Measurements from ENCODE around the gene ATP8B1.

The ATP8B1 gene

DNA sequence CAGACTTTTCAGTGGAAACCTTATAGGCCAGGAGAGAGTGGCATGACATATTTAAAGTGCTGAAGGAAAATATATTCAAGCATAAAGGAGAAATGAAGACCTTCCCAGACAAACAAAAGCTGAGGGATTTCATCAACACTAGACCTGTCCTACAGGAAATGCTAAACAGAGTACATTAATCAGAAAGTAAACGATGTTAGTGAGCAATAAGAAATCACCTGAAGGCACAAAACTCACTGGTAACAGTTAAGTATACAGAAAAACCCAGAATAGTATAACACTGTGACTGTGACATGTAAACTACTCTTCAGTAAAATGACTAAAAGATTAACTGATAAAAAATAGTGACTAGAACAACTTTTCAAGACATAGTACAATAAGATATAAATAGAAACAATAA, 87.4 kb downstream of the ATP8B1 start:
- no peak for DNase-seq

DNA sequence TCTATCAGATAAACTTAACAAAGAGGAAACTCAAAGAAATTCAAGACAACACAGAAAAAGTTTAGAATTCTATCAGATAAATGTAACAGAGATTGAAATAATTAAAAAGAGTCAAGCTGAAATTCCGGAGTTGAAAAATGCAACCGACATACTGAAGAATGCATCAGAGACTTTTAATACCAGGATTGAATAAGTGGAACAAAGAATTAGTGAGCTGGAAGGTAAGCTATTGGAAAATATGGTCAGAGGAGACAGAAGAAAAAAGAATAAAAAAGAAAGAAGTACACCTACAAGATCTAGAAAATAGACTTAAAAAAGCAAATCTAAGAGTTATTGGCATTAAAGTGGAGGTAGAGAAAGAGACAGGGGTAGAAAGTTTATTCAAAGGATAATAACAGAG, 88.0 kb downstream of the ATP8B1 start:
- DNase-seq: no peak

DNA sequence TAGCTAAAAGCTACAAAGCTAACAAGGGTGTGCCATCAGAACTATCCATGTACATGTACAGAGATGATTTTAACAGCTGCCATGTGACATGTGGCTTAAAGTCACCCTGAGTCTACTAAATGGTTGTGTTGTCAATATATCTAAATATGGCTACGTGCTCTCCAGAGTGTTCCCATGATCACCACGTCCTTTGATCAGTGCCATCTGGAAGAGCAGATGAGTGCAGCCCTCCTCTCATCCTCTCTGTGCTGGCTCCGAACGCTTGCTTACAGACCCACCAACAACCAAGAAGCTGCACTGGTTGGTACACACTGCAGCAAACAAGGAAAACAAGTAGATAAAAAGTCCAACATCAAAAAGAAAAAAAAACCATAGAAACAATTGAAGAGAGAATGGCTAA, 92.9 kb downstream of the ATP8B1 start:
- DNase-seq: no peak

DNA sequence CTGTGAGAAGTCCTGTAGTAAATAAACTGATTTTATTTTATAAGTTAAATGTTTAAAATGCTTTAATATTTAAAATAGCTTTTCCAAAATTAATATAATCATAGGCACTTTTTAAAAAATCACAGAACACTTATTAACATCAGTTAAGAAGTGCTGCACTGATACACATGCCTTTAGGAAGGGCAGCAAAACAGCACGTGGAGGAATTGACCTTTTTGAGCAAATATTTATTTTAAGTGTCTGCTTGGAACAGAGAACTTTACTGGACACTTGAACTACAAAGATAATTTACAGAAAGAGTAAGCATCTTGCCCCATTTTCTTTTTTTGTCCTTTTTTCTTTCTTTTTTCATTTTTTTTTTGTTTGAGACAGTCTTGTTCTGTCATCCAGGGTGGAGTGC, 93.8 kb downstream of the ATP8B1 start:
- DNase-seq: no peak

DNA sequence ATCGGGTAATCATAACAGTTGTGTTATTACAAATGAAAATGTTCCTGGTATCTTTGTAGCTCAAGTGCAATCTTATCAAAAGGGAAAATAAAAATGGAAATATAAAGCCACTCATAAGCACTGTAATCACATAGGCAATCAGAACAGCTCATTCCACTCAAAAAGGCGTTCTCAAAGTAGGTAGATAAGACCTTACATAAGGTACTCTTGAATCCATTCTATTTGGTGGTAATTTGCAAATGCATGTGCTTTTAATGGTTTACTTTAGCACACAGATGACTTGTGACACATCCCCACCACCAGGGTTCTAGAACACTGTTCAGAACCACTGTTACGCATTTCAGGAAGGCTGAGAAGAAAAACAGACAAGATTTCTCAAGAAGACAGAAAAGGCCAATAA, 94.8 kb downstream of the ATP8B1 start:
- DNase-seq: no peak

DNA sequence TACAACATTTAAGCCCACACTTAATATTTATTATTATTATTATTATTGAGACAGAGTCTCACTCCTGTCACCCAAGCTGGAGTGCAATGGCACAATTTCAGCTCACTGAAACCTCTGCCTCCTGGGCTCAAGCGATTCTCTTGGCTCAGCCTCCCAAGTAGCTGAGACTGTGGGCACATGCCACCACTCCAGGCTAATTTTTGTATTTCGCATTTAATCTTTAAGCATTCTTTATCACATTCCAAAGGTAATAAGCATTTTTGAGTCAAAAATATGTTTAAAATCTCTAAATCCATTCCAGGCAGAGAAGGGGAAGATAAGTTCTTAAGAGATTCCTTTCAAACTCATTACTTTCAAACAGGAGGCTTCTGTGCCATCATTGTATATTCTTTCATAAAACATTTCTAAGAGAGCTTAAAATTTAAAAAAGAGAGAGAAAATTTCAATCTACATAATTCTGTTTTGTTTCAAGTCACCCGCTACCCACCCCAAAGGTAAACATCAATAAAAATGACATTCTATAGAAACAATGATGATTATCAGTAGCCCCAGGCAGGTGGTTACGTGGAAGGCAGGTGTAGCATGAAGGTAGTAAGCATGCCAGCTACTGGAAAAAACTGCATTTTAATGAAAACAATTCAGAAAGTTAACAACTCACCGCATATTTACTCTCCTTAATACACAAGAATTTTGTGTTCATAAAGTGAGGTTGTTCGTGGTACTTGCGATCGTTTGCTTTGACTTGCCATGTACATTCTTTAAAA, 97.1 kb downstream of the ATP8B1 start:
- DNase-seq: peak; percentile 75

DNA sequence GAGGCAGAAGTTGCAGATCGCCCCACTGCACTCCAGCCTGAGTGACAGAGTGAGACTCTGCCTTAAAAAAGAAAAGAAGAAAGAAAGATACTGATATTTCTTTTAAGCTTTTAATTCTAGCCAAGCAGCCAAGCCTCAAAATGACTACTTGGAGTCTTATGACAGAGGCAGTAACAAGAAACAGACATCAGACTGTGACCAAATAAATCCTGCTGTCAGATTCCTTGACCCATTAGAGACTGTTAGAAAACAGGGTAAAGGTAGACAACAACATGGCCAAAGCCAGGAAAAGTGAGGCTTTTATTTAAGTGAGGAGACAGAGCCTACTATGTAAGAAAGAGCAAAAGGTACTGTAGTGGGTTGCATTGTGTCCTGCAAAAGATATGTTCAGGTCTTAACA, 98.1 kb downstream of the ATP8B1 start:
- DNase-seq: no peak

DNA sequence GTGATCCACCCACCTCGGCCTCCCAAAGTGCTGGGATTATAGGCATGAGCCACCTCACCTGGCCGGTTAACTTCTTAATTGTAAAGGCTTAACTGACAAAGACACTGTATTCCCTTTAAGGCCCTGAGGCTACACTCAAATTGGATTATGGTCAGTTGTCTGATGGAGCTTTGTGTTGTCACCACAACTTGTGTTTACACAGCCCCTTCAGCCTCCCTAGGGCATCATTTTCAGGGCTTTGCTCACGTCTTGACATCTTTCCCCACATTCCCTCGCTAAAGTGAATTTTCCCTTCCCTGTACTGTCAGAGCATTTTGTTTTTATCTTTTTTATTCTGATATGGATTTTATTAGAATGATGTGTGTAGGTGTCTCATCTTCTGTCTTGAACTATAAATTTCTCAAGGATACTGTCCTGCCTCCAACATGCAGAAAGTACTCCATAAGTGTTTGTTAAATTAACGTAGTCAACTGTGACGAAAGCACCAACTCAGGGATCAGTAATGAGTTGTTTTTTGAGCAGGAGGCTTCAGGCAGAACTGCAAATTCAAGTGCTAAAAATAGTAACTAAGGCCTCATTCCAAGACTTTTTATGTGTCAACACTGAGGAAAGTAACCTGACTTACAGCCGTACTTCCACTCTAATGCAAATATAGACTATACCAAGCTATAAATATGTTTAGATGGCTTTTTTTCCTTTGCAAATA, 104.4 kb downstream of the ATP8B1 start:
- DNase-seq: no peak

DNA sequence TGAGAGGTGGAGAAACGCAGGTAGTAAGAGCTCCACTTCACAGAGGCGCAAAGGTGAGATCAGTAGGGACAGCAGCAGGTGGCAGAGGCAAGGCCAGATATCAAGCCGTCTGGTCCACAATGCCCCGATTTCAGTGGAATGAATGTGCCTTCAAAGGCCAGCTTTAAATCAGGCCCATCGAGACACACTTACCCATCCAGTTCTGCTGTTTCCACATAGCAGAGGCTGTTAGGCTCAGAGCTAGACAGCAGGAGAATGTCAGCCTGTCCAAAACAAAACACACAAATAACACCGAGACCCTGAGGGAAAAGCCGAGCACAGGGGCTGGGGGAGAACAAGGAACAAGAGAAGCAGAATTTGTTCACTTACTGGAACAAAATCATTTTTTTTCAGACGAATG, 105.7 kb downstream of the ATP8B1 start:
- no peak for DNase-seq

DNA sequence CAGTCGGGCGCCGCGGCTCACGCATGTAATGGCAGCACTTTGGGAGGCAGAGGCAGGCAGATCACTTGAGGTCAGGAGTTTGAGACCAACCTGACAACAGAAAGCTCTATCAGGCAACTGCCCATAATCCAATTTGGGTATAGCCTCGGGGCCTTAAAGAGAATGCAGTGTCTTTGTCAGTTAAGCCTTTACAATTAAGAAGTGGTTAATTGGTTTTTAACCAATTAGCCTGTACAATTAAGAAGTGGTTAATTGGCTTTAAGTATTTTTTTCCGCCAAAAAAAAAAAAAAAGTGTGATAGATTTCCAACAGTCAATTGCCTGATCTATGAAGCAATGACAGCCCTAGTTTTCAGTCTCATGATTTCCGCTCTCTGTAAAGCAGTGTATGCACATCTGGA, 106.8 kb downstream of the ATP8B1 start:
- peak; percentile 35 for DNase-seq

DNA sequence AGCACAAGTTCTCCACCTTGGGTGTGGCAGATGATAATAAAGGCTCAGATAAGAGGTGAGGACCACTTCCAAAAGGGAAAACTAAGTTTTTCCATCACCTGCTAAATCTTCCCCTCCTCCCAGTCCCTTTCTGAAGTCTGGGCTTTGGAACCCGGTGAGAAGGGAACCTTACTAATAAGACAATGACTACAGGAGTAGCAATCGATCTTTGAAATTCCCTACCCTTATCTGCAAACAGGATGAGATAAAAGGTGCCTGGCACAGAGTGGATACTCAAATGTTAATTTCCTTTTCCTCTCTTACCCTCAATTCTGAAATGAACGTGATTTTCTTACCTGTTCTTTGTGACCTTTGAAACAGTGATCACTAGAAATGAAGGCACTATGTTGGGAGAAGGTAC, 111.8 kb downstream of the ATP8B1 start:
- DNase-seq: no peak

DNA sequence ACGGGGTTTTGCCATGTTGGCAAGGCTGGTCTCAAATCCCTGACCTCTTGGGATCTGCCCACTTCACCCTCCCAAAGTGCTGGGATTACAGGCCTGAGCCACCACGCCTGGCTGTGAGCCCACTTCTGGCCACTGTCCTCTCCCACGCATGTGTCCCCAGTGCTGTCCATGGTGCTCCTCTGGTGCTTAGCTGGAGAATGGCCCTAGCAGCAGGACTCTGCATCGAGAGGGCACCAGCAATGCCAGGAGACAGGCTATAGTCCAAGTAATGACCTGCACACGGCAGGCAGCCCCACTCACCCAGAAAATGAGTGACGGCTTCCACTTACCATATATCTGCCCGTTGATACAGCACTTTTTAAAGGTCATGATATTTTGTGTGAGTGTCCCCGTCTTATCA, 115.1 kb downstream of the ATP8B1 start:
- no peak for DNase-seq

DNA sequence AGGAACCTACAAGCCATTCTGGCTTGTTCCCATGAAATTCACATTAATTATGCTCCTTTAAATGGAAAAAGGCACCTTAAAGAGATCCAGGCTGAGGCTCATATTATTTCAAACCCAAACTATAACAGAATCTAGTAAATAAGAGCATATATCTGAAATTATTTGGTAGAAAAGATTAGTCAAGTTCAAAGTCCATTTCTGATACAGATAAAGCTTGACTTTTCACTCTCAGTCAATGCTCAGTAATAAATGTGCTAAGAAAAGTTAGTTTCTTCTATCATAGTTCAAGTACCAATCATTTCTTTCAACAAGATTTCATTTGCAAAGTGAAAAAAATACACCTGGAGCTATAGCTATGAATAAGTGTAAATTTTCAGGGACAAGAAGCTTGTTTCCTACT, 119.6 kb downstream of the ATP8B1 start:
- no peak for DNase-seq

DNA sequence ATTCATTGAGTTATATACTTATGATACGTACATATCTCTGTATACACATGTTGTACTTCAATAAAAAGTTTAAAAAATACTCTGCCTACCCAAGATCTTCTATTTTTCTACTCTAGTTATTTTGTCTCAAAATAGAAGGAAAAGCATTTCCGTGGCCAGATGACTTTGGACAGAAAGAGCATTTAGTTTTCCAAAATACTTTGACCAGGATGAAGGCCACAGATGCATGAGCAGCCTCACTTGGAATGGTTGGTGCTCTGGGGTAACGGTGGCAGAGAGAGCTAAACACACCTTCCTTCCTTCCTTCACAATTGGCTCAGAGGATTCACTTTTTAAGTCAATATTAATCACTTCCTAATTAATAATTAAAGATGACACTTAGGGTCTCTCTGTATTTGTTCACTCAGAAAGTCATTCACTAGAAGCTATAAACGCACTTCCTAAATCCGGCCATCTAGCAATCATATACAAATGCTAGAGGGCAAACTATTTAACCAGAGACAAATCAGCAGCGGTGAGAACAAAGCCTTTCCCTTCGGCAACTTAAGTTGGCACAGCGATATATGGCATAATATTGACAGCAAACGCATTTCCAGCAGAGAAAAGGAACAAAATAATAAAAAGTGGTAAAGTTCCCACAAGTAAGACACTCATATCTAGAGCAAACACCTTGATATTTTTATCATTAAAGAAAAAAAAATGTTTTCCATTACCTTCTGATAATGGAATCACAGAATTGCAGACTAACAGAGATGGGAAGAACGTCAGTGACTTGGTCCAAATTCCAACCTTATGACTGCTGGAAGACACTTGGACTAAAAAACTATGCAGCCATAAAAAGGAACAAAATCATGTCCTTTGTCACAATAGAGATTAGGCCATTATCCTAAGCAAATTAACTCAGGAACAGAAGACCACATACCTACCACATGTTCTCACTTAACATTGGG, 125.6 kb downstream of the ATP8B1 start:
- no peak for DNase-seq

DNA sequence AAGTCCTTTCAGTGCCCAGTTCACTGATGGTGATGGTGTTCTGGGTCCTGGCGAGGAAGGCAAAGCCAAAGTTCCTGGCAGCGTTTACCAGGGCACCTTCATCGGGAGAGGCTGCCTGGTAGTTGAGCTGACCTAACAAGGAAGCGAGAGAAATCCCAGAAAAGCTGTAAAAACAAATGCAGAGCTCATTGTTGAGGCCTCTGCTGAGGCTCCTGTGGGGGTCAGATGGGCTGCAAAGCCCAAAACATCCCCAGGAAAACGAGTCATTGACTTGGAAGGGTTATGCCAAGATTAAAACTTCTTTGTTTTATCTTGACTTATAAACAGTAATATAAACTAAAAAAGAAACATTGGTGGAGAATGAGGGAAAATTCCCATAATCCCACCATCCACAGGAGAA, 128.2 kb downstream of the ATP8B1 start:
- DNase-seq: no peak

DNA sequence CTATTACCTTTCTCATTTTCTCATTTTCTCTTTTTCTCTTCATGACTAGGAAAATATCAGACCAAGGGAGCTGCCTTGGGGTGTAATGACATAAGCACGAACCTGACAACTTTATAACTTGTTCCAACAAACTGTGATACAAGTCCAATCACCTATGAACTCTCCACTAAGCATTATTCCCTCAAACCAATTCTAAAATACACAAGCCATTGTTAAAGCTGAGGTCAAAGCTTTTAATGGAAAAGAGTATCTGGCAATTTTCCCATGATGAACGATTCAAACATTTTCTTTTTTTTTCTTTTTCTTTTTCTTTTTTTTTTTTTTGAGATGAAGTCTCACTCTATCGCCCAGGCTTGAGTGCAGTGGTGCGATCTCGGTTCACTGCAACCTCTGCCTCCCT, 133.1 kb downstream of the ATP8B1 start:
- DNase-seq: no peak

DNA sequence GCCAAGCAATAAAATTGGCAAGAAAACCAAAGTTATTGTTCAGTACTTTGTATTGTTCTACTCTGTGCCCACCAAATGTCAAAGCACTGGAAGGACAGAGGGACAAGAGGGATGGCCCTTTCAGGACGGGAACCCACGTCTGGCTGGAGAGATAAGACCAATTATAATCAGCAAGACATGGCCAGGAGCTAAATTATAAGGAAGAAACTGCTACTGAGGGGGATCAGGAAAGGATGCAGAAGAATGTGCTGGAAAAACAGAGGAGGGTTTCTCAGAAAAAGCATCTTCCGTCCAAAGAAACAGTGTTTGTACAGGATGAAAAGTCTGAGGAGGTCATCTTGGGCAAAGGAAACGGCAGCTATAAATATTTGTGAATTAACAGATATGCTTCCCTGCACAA, 135.1 kb downstream of the ATP8B1 start:
- no peak for DNase-seq

DNA sequence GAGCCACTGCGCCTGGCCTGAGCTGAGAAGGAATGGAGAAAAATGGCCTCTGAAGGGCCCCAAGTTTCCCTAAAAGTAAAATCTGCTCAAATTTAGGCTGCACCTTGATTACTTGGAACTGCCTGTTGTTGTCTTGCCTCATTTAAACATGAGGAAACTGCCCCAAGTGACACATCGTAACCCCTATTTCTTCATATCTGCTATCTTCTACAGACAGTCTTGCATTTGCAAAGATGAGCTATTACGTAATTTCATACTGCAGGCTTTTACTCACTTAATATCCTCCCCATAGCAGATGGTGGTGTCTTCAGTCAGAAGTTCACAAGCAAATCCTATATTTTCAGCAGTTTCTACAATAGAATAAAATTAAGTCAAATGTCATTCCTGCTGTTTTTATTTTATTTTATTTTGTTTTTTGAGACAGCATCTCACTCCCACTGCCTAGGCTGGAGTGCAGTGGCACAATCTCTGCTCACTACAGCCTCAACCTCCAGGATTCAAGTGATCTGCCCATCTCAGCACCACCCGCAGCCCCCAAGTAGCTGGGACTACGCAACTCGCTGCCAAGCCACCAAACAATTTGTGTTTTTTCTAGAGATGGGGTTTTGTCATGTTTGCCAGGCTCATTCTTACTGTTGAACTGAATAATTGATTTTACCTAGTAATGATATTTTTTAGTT, 136.2 kb downstream of the ATP8B1 start:
- no peak for DNase-seq

DNA sequence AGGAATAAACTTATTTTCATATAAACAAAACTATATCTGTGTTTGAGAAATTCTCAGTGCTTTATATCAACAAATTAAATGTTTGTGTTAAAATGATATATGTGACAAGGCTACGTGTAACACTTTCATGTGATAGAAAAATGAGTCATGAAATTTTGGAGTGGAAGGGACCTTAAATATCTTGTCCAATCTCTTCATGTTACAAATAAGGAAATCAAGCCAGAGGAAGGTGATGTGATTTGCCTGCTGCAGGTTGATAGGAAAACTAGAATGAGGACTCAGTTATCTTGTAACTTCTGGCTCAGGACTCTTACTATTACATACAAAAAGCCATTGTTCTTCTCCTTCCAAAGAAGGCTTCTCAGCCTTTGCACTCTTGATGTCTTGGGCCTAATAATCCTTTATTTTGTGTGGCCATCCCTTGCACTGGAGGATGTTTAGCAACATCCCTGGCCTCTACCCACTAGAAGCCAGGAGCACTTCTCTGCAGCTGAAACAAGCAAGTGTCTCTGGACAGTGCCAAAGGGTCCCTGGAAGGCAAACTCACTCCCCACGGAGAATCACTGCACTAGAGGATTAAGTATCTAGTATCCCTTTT, 138.4 kb downstream of the ATP8B1 start:
- no peak for DNase-seq

DNA sequence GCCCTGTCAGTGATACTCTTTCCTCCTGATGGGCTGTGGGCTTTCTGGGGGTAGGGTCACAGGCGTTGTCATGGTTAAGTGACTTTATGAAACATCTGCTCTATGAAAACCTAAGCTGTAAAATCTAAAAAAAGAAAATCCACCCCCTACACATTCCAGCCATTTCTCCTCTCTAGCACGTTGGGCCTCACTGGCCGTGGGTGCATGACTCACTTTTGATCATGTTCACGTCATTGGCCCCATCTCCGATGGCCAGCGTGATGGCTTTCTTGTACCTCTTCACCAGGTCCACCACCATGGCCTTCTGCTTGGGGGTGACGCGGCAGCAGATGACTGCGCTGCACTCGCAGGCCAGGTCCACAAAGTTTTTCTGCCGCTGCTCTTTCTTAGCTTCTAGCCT, 142.2 kb downstream of the ATP8B1 start:
- no peak for DNase-seq

DNA sequence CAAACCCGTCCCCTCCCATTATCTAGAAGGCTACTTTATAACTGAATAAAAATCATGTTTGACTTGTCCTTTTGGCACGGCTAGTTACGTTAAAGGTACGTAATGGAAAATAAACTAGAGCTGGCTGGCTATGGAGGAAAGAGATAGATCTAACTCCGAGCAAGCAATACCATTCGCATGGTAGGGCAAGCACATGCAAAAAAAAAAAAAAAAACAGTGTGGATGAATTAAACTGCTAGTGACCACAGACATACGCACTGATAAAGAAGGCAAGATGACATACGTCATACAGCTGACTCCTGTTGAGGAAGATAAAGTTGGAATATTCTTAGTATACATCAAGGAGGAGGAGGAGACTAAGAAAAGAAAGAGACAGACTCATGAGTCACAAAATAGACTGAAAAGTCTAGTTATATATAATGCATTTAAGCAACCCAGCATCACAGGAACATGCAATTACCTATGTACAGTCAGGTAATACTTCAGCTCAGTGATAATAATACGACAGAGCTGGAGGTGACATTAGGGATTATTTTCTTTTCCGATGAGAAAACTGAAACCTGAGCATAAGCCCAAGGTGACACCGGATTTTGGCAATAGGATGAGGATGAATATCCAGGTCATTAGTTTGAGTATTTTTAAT, 143.5 kb downstream of the ATP8B1 start:
- DNase-seq: no peak

DNA sequence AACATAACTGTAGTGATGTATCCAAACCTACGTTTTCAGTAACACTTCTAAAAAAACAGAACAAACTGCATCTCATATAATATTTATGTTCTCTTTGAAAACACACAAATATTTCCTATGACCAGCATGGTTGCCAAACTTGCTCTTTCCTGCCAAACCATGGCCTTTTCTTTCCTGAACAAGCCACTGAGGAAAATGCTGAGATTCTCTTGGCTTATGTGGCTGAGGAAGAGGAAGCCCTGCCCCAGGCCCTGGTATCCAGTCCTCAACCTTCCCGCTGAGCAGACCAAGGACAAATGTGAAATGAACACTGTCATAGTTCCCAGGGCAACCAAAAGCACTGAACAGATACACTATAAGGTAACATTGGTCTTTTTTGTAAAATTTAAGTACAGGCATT, 145.6 kb downstream of the ATP8B1 start:
- no peak for DNase-seq
